Measurements from ENCODE around the gene MAP1B.
"Not testable (repeated sequence)": the region's sequence is repeated elsewhere in the genome, so short reads cannot be mapped to it uniquely, and the experiment has no call there.

The MAP1B gene

GRCh38 chr5:72107131-72107900 is at the start of gene MAP1B:
MAP1B (plus strand) TSS chr5:72107475; CDS start chr5:72107532, 57 bp downstream.
- DNase-seq: peak; percentile 72

GRCh38 chr5:72057816-72058215 is 49.5 kb upstream of the MAP1B start:
- no peak for DNase-seq

GRCh38 chr5:72063219-72063819 is 44.0 kb upstream of the MAP1B start:
- no peak for DNase-seq

- no peak for DNase-seq
These were observed 42.3 kb upstream of the MAP1B start for GRCh38 chr5:72064801-72065570.

GRCh38 chr5:72065751-72066255 is 41.5 kb upstream of the MAP1B start:
- DNase-seq: peak; percentile 88

GRCh38 chr5:72066705-72067107 is 40.6 kb upstream of the MAP1B start:
- no peak for DNase-seq

GRCh38 chr5:72067682-72068470 is 39.4 kb upstream of the MAP1B start:
- no peak for DNase-seq

GRCh38 chr5:72070529-72070928 is 36.7 kb upstream of the MAP1B start:
- no peak for DNase-seq

GRCh38 chr5:72071906-72072305 is 35.4 kb upstream of the MAP1B start:
- DNase-seq: no peak

- DNase-seq: peak; percentile 6
These were observed 33.0 kb upstream of the MAP1B start for GRCh38 chr5:72074251-72074650.

GRCh38 chr5:72075461-72075860 is 31.8 kb upstream of the MAP1B start:
- DNase-seq: no peak

- no peak for DNase-seq
These were observed 30.5 kb upstream of the MAP1B start for GRCh38 chr5:72076621-72077300.

GRCh38 chr5:72077390-72077789 is 29.9 kb upstream of the MAP1B start:
- DNase-seq: no peak

- no peak for DNase-seq
These were observed 28.0 kb upstream of the MAP1B start for GRCh38 chr5:72079288-72079687.

- DNase-seq: no peak
These were observed 25.2 kb upstream of the MAP1B start for GRCh38 chr5:72082048-72082447.

GRCh38 chr5:72084876-72085275 is 22.4 kb upstream of the MAP1B start:
- no peak for DNase-seq

GRCh38 chr5:72085319-72085718 is 22.0 kb upstream of the MAP1B start:
- no peak for DNase-seq

- DNase-seq: not testable (repeated sequence)
These were observed 17.6 kb upstream of the MAP1B start for GRCh38 chr5:72089713-72090112.

GRCh38 chr5:72092074-72092473 is 15.2 kb upstream of the MAP1B start:
- no peak for DNase-seq

- no peak for DNase-seq
These were observed 14.1 kb upstream of the MAP1B start for GRCh38 chr5:72093217-72093616.

GRCh38 chr5:72093824-72094223 is 13.5 kb upstream of the MAP1B start:
- DNase-seq: no peak

- no peak for DNase-seq
These were observed 10.6 kb upstream of the MAP1B start for GRCh38 chr5:72096602-72097188.
